ENCODE measurements around the gene KIFC1.

Gene KIFC1

GRCh38 chr6:33427585-33428223, 36.1 kb downstream of the KIFC1 start:
- no peak for DNase-seq

GRCh38 chr6:33428224-33428965, 36.8 kb downstream of the KIFC1 start:
- DNase-seq = peak; percentile 33

- no peak for DNase-seq
Measured at GRCh38 chr6:33428966-33429749, 37.5 kb downstream of the KIFC1 start.

- no peak for DNase-seq
Measured at GRCh38 chr6:33429750-33430052, 38.1 kb downstream of the KIFC1 start.

GRCh38 chr6:33430334-33430733, 38.7 kb downstream of the KIFC1 start:
- no peak for DNase-seq

GRCh38 chr6:33430991-33431879, 39.6 kb downstream of the KIFC1 start:
- DNase-seq = no peak

GRCh38 chr6:33431880-33432541, 40.4 kb downstream of the KIFC1 start:
- no peak for DNase-seq

GRCh38 chr6:33432546-33432945, 40.9 kb downstream of the KIFC1 start:
- no peak for DNase-seq

GRCh38 chr6:33433001-33433543, 41.4 kb downstream of the KIFC1 start:
- DNase-seq = no peak

- DNase-seq = no peak
Measured at GRCh38 chr6:33433544-33434191, 42.0 kb downstream of the KIFC1 start.

- no peak for DNase-seq
Measured at GRCh38 chr6:33434961-33435360, 43.3 kb downstream of the KIFC1 start.

GRCh38 chr6:33437666-33438065, 46.0 kb downstream of the KIFC1 start:
- no peak for DNase-seq

- DNase-seq = no peak
Measured at GRCh38 chr6:33438978-33439594, 47.5 kb downstream of the KIFC1 start.

GRCh38 chr6:33439956-33440648, 48.5 kb downstream of the KIFC1 start:
- no peak for DNase-seq

GRCh38 chr6:33440649-33441309, 49.2 kb downstream of the KIFC1 start:
- no peak for DNase-seq

- DNase-seq = no peak
Measured at GRCh38 chr6:33441457-33441856, 49.8 kb downstream of the KIFC1 start.

- no peak for DNase-seq
Measured at GRCh38 chr6:33442283-33442682, 50.7 kb downstream of the KIFC1 start.

GRCh38 chr6:33443025-33443424, 51.4 kb downstream of the KIFC1 start:
- no peak for DNase-seq

GRCh38 chr6:33443619-33444504, 52.2 kb downstream of the KIFC1 start:
- DNase-seq = no peak
